Calu3 (cell line): Measurements from ENCODE around the gene KCNK3. TPM values are rescaled to one million over a fixed set of nuclear protein-coding genes. Genes with fewer than 3 reads are reported as not detected.

Experiments
- BruUV-seq: library from RNA; stranded (reverse); fragments of 400-500 nt; replicated peaks from 2 replicates; lab custom pipeline; 2021; lab: Mats Ljungman, UMichigan
- CTCF ChIA-PET: fragments of 300-600 bp; sonication (Branson Sonifier 250); formaldehyde crosslinking; loops from one replicate; lab custom pipeline; 2022; ENCODE audit warnings: antibody characterized with exemption; lab: Charles Lee
- DNase-seq: peaks from one replicate; pipeline ENCODE4 v3.0.0; 2022
- H3K27ac Mint-ChIP-seq: one replicate; pipeline ENCODE4 v1.8.0; 2022; ENCODE audit warnings: mixed read lengths; ENCODE audit not compliant: unreplicated experiment
- H3K27me3 Mint-ChIP-seq: one replicate; pipeline ENCODE4 v1.8.0; 2022; ENCODE audit warnings: mixed read lengths; ENCODE audit not compliant: unreplicated experiment
- H3K36me3 Mint-ChIP-seq: one replicate; pipeline ENCODE4 v1.8.0; 2022; ENCODE audit warnings: mild to moderate bottlenecking, moderate library complexity, mixed read lengths; ENCODE audit not compliant: insufficient read depth, unreplicated experiment
- H3K4me1 Mint-ChIP-seq: one replicate; pipeline ENCODE4 v1.8.0; 2022; ENCODE audit warnings: mild to moderate bottlenecking, low read depth, mixed read lengths; ENCODE audit not compliant: unreplicated experiment
- H3K4me3 Mint-ChIP-seq: one replicate; pipeline ENCODE4 v1.8.0; 2022; ENCODE audit warnings: mild to moderate bottlenecking, low read depth, moderate library complexity, mixed read lengths; ENCODE audit not compliant: unreplicated experiment
- H3K9me3 Mint-ChIP-seq: one replicate; pipeline ENCODE4 v1.8.0; 2022; ENCODE audit warnings: low read depth, mixed read lengths; ENCODE audit not compliant: unreplicated experiment
- CTCF ChIP-seq: fragments of 200-600 bp; IDR thresholded peaks from one replicate; pipeline ENCODE4 v1.8.0; 2022; ENCODE audit warnings: antibody characterized with exemption; ENCODE audit not compliant: unreplicated experiment
- intact Hi-C: fragments of 100-400 bp; cut with micrococcal nuclease; formaldehyde crosslinking; loops from one replicate; pipeline ENCODE4 v1.10.0; 2022; ENCODE audit not compliant: unreplicated experiment
- total RNA-seq: library from RNA; stranded (reverse); gene quantifications from 2 replicates; pipeline ENCODE4 v1.2.3, GENCODE V29; 2022

KCNK3 gene
- total RNA-seq, 1 experiment from 2014 or later: not detected

GRCh38 chr2:26715528-26716270, 23.2 kb downstream of the KCNK3 start:
- no peak for DNase-seq
- CTCF ChIA-PET: no interaction called here
- Mint-ChIP-seq H3K4me3 (no peak overlapping the region), H3K4me1 (peaks cover 7% of the 10 kb centered on the region), H3K36me3 (peaks cover 6% of the 10 kb centered on the region), H3K27ac (no peak overlapping the region), H3K9me3 (no peaks in the 10 kb centered on the region), H3K27me3 (peaks cover 77% of the 10 kb centered on the region)
- intact Hi-C loops: no loop called here
- no TSS peak for BruUV-seq
- no peak for TF ChIP-seq CTCF

DNA sequence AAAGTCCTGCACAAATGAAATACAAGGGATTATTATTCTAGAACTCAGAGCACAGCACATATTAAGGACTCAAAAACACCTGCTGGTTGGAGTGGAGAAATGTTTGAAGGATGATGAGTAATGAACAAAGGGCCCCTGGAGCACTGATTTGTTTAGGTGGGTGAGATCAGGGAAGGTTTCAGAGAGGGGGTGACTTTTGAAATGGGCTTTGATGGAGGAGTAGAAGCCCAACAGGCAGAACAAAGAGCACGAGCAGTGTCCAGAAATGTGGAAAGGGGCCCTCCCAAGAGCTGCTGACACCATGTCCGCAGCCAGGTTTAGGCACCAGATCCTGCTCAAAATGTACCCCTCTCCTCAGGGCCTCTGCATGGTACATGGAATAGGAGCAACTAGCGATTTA, 23.8 kb downstream of the KCNK3 start:
- intact Hi-C loops: no loop called here
- Mint-ChIP-seq H3K9me3 (no peaks in the 10 kb centered on the region), H3K27me3 (peaks cover 70% of the 10 kb centered on the region), H3K4me3 (no peak overlapping the region), H3K4me1 (peaks cover 12% of the 10 kb centered on the region), H3K27ac (no peak overlapping the region), H3K36me3 (peaks cover 7% of the 10 kb centered on the region)
- CTCF ChIA-PET: no interaction called here
- TF ChIP-seq CTCF: no peak
- no peak for DNase-seq
- BruUV-seq: no TSS peak

GRCh38 chr2:26716769-26717168, 24.2 kb downstream of the KCNK3 start:
- intact Hi-C loops: no loop called here
- Mint-ChIP-seq H3K4me1 (peaks cover 16% of the 10 kb centered on the region), H3K9me3 (no peaks in the 10 kb centered on the region), H3K27me3 (peaks cover 66% of the 10 kb centered on the region), H3K36me3 (peaks cover 7% of the 10 kb centered on the region), H3K27ac (no peak overlapping the region), H3K4me3 (no peak overlapping the region)
- BruUV-seq: no TSS peak
- CTCF ChIA-PET: no interaction called here
- TF ChIP-seq CTCF: no peak
- no peak for DNase-seq

GRCh38 chr2:26717362-26717761, 24.8 kb downstream of the KCNK3 start:
- H3K9me3 Mint-ChIP-seq: no peaks in the 10 kb centered on the region
- CTCF ChIA-PET: no interaction called here
- intact Hi-C loops: no loop called here
- peaks cover 7% of the 10 kb centered on the region for H3K36me3 Mint-ChIP-seq
- TF ChIP-seq CTCF: no peak
- peaks cover 19% of the 10 kb centered on the region for H3K4me1 Mint-ChIP-seq
- H3K27me3 Mint-ChIP-seq: peaks cover 60% of the 10 kb centered on the region
- no TSS peak for BruUV-seq
- no peak overlapping the region for H3K27ac Mint-ChIP-seq
- DNase-seq: no peak
- H3K4me3 Mint-ChIP-seq: no peak overlapping the region
